Gastroesophageal sphincter (tissue), 4 donors: ENCODE data around the gene HECW1. TPM values are rescaled to one million over a fixed set of nuclear protein-coding genes. Genes with fewer than 3 reads are reported as not detected.

Experiments used
- ATAC-seq: fragments of 150-250 bp; one replicate; pipeline ENCODE4 v1.9.1; 2016; ENCODE audit warnings: mild to moderate bottlenecking, moderate library complexity
- H3K27ac ChIP-seq, 4 donors: fragments of 200-600 bp; sonication (generic) in 3 of 4; 1 replicate in 3 of 4; 2 replicates in 1 of 4; pipeline ENCODE4 v1.5.1; 2016 to 2019
- H3K27me3 ChIP-seq: fragments of 200-600 bp; sonication (generic); one replicate; pipeline ENCODE4 v1.5.1; 2019
- H3K36me3 ChIP-seq, 2 donors: fragments of 200-600 bp; sonication (generic); one replicate each; pipeline ENCODE4 v1.5.1; 2019; ENCODE audit warnings: control low read depth in 1 of 2
- H3K4me1 ChIP-seq, 3 donors: fragments of 200-600 bp; sonication (generic); 1 replicate in 2 of 3; 2 replicates in 1 of 3; pipeline ENCODE4 v1.5.1; 2016 to 2019; ENCODE audit warnings: control low read depth in 2 of 3
- H3K4me3 ChIP-seq, 2 donors: fragments of 200-600 bp; sonication (generic); one replicate each; pipeline ENCODE4 v1.5.1; 2019; ENCODE audit warnings: mild to moderate bottlenecking in 1 of 2, moderate library complexity in 1 of 2
- H3K9me3 ChIP-seq, 3 donors: fragments of 200-600 bp; sonication (generic); one replicate each; pipeline ENCODE4 v1.5.1; 2017 to 2019; ENCODE audit warnings: control low read depth in 2 of 3
- CTCF ChIP-seq, 4 experiments: fragments of 200-600 bp in 2 of 4; fragments of 450-650 bp in 2 of 4; sonication (generic) in 1 of 4; IDR thresholded peaks; one replicate each; pipeline ENCODE4 v1.5.1; 2017 to 2019; ENCODE audit warnings: antibody characterized with exemption in 4 of 4, mild to moderate bottlenecking in 2 of 4, moderate library complexity in 2 of 4
- EP300 ChIP-seq: sonication (generic); formaldehyde crosslinking; IDR thresholded peaks from one replicate; pipeline ENCODE4 v1.6.1; 2017; ENCODE audit warnings: antibody characterized with exemption, mild to moderate bottlenecking
- POLR2A ChIP-seq, 2 donors: fragments of 450-650 bp; IDR thresholded peaks; one replicate each; pipeline ENCODE4 v1.6.1; 2017; ENCODE audit warnings: antibody characterized with exemption in 2 of 2, mild to moderate bottlenecking in 2 of 2, moderate library complexity in 1 of 2
- POLR2AphosphoS5 ChIP-seq: sonication (generic); formaldehyde crosslinking; IDR thresholded peaks from one replicate; pipeline ENCODE4 v1.6.1; 2017; ENCODE audit warnings: antibody characterized with exemption
- WGBS, 2 donors: methylation state at CpG; one replicate each; pipeline ENCODE4 v1.1.5; 2018; ENCODE audit warnings: low coverage in 1 of 2; 5-methylcytosine and 5-hydroxymethylcytosine counted together
- total RNA-seq, 4 donors: library from RNA; depleted of rRNA; stranded (reverse); fragments of >200 nt; gene quantifications; one replicate each; pipeline ENCODE4 v1.1.0, GENCODE V29; 2016

HECW1 gene
- total RNA-seq, 4 donors from 2014 or later, result 0.04 to 0.31 (median 0.13) TPM; not detected in 1

DNA sequence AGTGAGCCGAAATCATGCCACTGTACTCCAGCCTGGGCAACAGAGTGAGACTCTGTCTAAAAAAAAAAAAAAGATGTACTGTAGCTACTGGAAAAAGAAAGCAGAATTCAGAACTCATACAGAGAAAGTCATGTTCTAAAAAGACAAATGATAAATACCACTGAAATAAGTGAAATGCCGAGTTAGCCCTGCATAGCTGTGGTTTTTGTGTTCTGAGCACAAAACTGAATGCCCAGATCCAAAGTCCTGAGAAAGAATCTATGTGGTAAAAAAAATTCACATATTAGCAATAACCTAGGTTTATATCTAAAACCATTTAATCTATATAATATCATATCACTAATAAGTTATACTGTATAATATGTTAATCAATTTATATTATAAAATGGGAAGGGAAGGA, 29.3 kb upstream of the HECW1 start:
- Histone ChIP-seq H3K27me3 (peaks cover 27% of the 10 kb centered on the region), H3K4me1 (no peaks in the 10 kb centered on the region), H3K9me3 (peaks cover 0 to 4% (median 0%) of the 10 kb centered on the region in 3 donors), H3K27ac (no peak overlapping the region), H3K4me3 (no peak overlapping the region), H3K36me3 (no peaks in the 10 kb centered on the region)
- WGBS, 2 donors, result 63 to 67% methylated on average over 1 of the region's 2 CpGs
- TF ChIP-seq POLR2A (IDR thresholded peaks at IDR 0.05) (no peak), EP300 (no peak), CTCF (IDR thresholded peaks at IDR 0.05) (no peak), POLR2AphosphoS5 (no peak)
- no peak for ATAC-seq

GRCh38 chr7:43085017-43085416, 27.4 kb upstream of the HECW1 start:
- no peaks in the 10 kb centered on the region for H3K4me1 ChIP-seq
- H3K27ac ChIP-seq, result no peak overlapping the region
- WGBS, 2 donors, result 54% methylated on average over 2 of the region's 2 CpGs; no CpG with 5 or more reads in 1 of the 2 donors
- no peak overlapping the region for H3K4me3 ChIP-seq
- TF ChIP-seq EP300 (no peak), POLR2AphosphoS5 (no peak), CTCF (IDR thresholded peaks at IDR 0.05) (no peak), POLR2A (IDR thresholded peaks at IDR 0.05) (no peak)
- H3K36me3 ChIP-seq, result no peaks in the 10 kb centered on the region
- H3K27me3 ChIP-seq, result peaks cover 19% of the 10 kb centered on the region
- peaks cover 0 to 11% (median 0%) of the 10 kb centered on the region in 3 donors for H3K9me3 ChIP-seq
- no peak for ATAC-seq

DNA sequence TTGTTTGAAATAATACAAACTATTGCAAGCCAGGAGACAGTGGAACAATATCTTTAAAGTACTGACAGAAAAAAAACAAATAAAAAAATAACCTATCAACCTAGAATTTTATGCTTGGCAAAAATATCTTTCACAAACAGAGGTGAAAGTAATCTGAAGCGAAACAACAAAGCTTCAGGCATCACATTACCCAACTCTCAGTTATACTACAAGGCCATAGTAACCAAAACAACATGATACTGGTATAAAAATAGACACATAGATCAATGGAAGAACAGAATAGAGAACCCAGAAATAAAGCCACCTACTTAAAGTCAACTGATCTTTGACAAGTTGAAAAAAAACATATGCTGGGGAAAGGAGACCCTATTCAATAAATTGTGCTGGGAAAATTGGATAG, 26.5 kb upstream of the HECW1 start:
- TF ChIP-seq EP300 (no peak), POLR2A (IDR thresholded peaks at IDR 0.05) (no peak), CTCF (IDR thresholded peaks at IDR 0.05) (no peak), POLR2AphosphoS5 (no peak)
- no peak for ATAC-seq
- 84 to 100% methylated on average over 1 of the region's 1 CpG for WGBS, 2 donors

GRCh38 chr7:43092819-43093218, 19.6 kb upstream of the HECW1 start:
- Histone ChIP-seq H3K4me3 (no peak overlapping the region), H3K27ac (no peak overlapping the region), H3K4me1 (no peaks in the 10 kb centered on the region), H3K9me3 (peaks cover 0 to 10% (median 0%) of the 10 kb centered on the region in 3 donors), H3K36me3 (no peaks in the 10 kb centered on the region), H3K27me3 (peaks cover 5% of the 10 kb centered on the region)
- ATAC-seq, result no peak
- WGBS, 2 donors, result 33 to 81% methylated on average over 1 of the region's 1 CpG
- TF ChIP-seq POLR2A (IDR thresholded peaks at IDR 0.05), result no peak
- TF ChIP-seq CTCF (IDR thresholded peaks at IDR 0.05), result no peak
- TF ChIP-seq POLR2AphosphoS5, result no peak
- no peak for TF ChIP-seq EP300

More for the DNA sequence above, 26.5 kb upstream of the HECW1 start:
- Histone ChIP-seq H3K4me1 (no peaks in the 10 kb centered on the region), H3K27me3 (peaks cover 13% of the 10 kb centered on the region), H3K27ac (no peak overlapping the region), H3K9me3 (peaks cover 0 to 11% (median 0%) of the 10 kb centered on the region in 3 donors), H3K4me3 (no peak overlapping the region), H3K36me3 (no peaks in the 10 kb centered on the region)

DNA sequence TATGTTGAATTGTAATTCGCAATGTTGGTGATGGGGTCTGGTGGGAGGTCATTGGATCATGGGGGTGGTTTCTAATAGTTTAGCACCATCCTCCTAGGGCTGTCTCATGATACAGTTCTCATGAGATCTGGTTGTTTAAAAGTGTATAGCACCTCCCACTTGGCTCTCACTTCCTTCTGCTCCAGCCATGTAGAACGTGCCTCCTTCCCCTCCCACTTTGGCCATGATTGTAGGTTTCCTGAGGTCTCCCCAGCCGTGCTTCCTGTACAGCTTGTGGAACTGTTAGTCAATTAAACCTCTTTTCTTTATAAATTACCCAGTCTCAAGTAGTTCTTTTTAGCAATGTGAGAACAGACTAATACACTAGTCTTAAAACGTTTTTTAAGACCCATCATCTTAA, 15.6 kb upstream of the HECW1 start:
- H3K4me3 ChIP-seq, result no peak overlapping the region
- H3K36me3 ChIP-seq, result no peaks in the 10 kb centered on the region
- 40 to 56% methylated on average over 4 of the region's 4 CpGs for WGBS, 2 donors
- ATAC-seq, result no peak
- no peak overlapping the region for H3K27ac ChIP-seq
- no peaks in the 10 kb centered on the region for H3K9me3 ChIP-seq
- TF ChIP-seq POLR2A (IDR thresholded peaks at IDR 0.05), result no peak
- TF ChIP-seq EP300, result no peak
- no peak for TF ChIP-seq POLR2AphosphoS5
- TF ChIP-seq CTCF (IDR thresholded peaks at IDR 0.05), result no peak
- H3K27me3 ChIP-seq, result peaks cover 12% of the 10 kb centered on the region
- no peaks in the 10 kb centered on the region for H3K4me1 ChIP-seq
